ENCODE results near the gene EZR. TPM values are rescaled to one million over a fixed set of nuclear protein-coding genes. Genes with fewer than 3 reads are reported as not detected.

EZR gene
- total and polyA plus RNA-seq, 9 of the 15 experiments (the other 6 are each of a cell fraction or from before 2014, with no cell fraction given) = 36.5 to 162 (median 104) TPM

- TF ChIP-seq ZNF407 (IDR thresholded peaks at IDR 0.05; ENCODE audit: low read depth) (no peak), ZFX (CRISPR knock-in tag; IDR thresholded peaks at IDR 0.05) (no peak), NCOA2 (IDR thresholded peaks at IDR 0.05; ENCODE audit: partially characterized antibody in 2 of 2) (no peak), ZKSCAN1 (IDR thresholded peaks at IDR 0.05; ENCODE audit: low read depth, low read length) (no peak), ZNF79 (CRISPR knock-in tag; IDR thresholded peaks at IDR 0.05; ENCODE audit: low read depth) (no peak), MED1 (CRISPR knock-in tag; IDR thresholded peaks at IDR 0.05; ENCODE audit: borderline replicate concordance) (no peak), LCOR (CRISPR knock-in tag; IDR thresholded peaks at IDR 0.05) (no peak), HLTF (IDR thresholded peaks at IDR 0.05) (no peak)
These were observed 43.3 kb downstream of the EZR start (continued) for GRCh38 chr6:158775832-158776231.
